ENCODE results near the gene CCDC92.

Gene CCDC92, protein sequence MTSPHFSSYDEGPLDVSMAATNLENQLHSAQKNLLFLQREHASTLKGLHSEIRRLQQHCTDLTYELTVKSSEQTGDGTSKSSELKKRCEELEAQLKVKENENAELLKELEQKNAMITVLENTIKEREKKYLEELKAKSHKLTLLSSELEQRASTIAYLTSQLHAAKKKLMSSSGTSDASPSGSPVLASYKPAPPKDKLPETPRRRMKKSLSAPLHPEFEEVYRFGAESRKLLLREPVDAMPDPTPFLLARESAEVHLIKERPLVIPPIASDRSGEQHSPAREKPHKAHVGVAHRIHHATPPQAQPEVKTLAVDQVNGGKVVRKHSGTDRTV

DNA sequence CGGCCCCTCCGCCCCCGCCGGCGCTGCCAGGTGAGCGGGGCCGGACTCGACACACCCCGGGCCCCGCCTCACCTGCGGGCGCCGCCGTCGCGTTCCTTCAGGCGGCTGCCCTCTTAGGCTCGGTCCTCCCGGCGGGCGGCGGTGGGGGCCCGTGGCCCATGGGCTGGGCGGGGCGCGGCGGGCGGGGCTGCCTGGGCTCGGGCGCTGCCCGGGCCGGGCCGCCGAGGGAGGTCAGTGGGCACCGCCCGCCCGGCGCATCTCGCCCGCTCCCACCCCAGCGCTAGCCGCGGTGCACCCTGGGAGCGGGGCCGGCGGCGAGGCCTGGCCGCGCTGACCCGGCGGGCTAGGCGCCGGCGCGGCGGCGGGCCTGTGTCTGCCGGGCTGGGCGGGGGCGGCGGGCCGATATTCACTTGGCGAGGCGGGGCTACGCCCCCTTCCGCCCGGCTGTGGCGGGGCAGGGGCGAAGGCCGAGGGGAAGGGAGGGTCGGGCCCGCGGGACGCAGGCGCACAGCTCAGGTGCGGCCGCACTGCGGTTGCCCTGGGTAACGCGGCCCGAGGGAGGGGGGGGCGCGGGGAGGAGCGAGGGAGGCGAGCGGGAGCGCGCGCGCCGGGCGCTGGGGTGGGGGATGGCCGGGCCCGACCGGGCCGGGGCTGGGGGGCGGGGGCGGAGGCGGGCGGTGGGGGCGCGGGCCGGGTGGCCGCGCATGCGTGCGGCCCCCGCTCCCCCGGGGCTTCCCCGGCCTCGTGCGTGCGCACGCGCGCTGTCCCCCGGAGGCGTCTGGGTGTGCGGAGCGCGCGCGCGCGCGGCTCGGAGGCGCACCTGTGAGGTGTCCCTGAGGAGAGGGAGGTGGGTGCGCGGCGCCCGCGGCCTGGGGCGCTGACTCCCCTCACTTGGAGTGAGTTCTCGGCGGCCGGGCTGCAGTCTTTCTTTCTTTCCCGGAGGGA, at the start of gene CCDC92, which contains the start of gene ZNF664:
CCDC92 (minus strand) TSS at position 375 of the 945 bp plus-strand sequence. CDS start 28,526 bp downstream, outside the sequence.
ZNF664 (plus strand) TSS at position 759 of the 945 bp plus-strand sequence. CDS start 38,930 bp downstream, outside the sequence.
- peak; percentile 94 for DNase-seq

DNA sequence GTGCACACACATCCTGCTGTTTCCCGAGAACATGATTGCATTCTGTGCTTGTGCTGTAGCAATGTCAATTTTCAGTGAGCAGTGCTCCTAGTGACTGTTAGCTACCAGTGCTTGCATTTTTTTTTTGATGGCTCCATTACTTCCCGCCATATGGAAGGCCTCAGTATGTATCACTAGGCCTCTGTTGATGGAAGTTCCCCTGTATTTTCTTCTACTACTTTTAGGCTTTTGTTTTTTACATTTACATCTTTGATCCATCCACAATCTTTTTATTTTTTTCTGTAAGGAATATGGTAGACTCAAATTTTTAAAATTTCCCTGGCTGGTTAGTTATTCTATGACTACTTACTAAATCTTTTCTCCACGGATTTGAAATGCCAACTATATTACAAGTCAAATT, 49.5 kb upstream of the CCDC92 start:
- DNase-seq = no peak

DNA sequence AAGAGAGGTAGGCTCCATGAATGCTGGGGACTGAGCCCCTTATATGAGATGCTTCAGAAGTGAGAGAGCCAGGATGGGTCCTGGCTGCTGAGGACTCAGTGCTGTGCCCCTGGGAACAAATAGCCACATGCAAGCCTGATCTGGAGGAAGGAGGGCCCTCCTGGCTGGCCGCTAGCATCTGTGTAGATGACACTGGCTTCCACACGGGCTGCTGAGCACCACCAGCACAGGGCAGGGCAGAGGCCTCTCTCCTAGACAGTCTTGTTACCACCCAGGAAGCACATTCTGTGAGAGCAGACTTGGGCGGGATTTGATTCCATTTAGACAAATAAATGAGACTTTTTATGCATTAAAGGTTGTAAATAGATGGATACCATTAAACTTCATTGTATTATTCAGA, 48.4 kb upstream of the CCDC92 start:
- DNase-seq = no peak

DNA sequence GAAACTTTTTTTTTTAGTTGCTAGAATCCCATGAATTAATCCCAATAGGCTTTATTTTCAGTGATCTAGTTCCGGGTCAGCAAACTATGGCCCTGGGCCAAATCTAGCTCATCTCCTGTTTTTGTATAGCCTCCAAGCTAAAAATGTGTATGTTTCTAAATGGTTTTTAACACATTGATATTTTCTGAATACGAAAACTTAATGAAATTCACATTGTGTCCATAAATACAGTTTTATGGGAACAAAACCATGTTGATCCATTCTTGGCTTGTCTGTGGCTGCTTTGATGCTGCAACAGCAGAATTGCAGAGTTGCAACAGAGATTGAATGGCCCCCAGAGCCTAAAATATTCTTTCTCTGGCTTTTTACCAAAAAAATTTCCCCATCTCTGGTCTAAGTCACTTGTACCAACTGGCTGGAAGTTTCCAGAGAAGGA, 47.9 kb upstream of the CCDC92 start:
- DNase-seq = no peak

DNA sequence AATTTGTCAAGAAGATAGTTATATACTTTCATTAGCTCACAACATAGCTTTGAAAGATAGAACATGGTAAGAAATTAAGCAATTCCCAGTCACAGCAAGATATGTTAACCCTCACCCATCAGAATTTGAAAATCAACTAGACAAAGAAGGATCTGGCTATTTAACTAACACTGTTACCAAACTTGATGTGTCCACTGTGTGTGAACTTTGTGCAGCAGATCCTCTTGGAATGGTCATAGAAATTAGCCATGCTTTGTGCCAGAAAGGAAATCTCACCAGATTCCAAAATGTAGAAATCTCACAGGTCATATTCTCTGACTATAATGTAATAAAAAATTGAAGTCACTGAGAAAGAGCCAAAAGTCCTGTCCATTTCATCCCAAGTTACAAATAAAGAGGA, 46.5 kb upstream of the CCDC92 start:
- DNase-seq = no peak

DNA sequence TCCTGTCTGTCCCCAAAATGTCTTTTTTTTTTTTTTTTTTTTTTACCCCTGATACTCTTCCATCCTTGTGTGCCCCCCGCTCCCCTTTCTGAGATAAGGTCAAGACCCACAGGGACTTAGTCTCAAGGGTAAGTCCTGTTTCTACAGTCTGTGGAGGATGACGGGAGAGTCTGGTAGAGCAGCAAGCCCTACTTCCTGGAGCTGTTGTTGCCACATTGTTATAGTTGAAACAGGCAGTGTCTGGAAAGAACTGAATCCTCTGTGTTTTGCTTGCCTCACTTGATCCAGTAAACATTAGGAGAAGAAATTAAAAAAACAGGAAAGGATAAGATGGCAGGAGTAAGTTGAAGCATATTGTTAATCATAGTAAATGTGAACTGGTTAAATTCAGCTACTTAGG, 45.9 kb upstream of the CCDC92 start:
- no peak for DNase-seq

DNA sequence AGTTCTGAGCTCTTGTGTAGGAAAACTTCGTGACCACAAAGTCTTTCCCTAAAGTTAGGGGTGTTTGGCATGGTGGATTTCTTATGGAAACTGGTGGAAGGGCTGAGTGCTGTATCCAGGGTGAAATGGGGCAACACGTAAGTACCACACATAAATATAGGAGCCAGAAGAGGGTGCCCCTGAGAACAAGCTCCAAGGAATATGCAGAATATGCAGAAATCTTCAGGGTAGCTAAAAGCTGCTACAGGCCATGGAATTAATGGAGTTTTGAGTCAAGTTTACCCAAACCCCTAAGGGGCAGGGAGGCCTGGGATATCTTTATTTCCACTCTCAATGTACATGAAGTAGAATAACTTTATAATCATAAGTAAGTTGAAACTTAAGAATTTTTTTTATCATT, 44.4 kb upstream of the CCDC92 start:
- DNase-seq = no peak

DNA sequence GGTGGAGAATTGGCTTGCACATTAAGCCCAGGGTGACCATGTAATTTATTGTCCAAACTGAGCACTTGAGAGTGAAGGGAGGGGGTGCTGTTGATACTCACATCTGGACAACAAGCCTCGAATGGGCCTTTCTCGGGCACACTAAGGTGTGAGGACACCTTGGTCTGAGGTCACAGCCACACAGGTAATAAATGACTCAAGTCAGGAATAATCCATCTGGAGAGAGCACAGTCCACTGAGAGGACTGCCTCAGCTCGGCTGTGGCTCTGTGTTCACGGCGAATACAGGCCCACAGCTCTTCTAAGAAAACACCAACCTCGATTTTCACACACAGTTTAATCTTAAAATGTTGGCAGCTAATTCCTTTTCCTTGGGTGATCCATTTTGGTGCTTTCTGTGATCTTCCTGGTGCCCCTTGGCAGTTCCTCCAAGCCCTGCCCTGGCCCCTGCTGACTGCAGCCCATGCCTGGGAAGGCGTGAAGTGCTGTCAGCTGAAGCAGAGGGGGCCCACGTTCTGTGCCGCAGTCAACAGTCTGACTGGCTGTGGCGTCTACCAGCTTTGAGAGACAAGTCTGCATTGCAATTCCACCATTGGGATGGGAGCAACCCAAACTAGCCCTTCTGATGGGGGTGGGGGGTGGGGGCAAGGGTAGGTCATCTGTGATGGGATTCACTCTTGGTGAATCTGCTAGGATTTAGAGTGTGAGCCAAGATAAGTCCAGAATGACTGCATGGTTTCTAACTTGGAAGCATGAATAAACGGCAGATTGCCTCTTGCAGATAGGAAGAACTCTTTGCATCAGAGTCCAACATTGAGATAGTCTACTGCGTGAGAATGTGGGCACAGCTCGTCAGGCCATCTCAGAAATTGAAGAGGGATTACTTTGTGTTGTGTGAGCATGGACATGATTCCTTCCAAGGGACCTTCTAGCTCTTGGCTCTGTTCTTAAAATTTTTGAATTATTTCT, 43.1 kb upstream of the CCDC92 start:
- DNase-seq = no peak

DNA sequence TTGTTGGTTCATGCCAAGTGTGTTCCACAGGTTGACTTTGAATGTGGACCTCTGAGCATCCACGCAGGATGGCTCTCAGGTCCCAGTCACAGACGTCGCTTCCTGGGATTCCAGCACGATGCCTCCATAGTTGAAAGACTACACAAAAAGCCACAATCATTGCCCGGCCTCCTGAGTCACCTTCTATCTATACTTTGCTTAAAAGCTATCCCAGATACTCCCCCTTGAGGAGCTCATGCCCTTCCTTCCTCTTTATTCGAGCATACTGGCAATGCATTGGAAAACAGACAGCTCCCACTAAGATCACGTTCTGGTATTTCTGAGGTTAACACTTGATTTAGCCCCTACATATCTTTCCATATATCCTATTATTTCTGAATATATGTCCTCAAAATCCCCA, 40.4 kb upstream of the CCDC92 start:
- no peak for DNase-seq

DNA sequence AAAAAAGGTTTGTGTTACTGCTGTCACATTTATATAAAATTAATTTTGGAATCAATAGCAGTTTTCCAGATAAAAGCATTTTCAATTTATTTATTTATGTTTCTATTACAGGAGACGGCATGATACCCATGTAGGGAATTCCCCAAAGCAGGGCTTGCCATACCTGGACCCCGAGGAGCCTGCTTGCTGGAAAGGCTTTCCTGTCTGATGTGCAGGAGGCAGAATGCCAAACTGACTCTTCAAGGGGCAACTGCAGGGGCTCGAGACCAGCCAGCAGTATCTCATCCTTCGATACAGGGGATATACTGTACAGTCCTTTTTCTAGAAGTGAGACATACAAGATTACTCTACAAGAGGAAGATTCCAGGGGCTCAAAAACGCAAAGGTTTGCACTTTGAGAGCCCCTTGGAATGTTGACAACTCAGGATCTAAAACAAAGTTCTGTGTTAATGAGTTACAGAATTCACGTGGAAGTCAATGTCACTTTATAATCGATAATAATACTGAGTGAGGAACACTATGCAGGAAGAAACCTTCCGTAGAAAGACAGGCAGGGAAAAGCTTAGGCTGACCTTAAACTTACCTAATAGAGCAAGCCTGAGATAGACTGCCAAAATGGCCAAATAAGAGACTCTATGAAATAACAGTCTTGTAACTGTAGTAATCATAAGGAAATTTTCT, 38.9 kb upstream of the CCDC92 start:
- DNase-seq = no peak

DNA sequence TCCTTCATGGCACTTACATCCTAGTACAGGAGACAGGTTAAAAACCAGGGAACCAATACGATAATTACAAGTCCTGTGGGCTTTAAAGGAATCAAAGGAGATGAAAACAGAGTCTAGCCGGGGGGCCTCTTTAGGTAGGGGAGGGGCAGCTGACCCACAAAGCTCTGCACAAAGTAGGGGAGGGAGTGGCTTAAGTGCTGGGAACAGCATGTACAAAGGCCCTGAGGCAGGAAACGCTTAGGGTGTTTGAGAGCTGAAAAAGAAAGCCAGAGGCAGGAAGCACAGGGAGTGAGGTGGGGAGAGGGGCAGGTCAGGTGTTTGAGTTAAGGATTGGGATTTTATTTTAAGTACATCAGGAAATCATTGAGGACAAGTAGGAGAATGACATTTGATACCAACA, 38.1 kb upstream of the CCDC92 start:
- DNase-seq = no peak

DNA sequence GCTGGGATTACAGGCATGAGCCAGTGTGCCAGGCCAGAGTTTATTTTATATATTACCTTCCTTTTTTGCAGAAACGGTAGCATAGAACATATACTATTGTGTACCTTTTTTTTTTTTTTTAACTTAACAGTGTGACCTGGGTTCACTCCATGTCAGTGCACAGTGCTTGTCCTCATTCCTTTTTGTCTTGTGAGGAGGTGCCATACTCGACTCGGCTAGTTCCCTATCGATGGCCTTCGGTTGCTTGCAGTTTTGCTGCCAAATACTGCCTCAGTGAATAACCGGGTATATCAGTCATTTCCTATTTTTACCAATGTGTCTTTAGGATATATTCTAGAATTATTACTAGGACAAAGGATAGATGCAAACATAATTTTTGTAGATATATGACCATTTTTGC, 37.1 kb upstream of the CCDC92 start:
- no peak for DNase-seq

DNA sequence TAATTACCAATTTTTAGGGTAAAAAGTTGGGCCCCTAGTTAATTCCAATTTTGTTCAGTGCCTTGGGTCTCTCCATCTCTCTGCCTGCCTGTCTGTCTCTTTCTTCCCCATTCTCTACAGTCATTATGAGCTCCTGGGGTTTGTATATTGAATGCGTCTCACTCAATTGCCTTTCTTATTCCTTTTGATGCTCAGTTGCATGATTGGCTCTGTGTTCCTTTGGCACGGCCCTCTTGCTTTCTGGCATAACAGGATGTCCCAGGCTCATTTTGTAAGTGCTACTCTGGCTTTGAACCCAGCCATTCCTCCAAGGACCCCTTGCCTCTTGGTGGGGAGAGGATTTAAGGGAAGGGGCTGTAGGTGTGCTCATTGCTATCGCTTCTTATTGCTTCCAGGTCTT, 36.0 kb upstream of the CCDC92 start:
- DNase-seq = no peak

DNA sequence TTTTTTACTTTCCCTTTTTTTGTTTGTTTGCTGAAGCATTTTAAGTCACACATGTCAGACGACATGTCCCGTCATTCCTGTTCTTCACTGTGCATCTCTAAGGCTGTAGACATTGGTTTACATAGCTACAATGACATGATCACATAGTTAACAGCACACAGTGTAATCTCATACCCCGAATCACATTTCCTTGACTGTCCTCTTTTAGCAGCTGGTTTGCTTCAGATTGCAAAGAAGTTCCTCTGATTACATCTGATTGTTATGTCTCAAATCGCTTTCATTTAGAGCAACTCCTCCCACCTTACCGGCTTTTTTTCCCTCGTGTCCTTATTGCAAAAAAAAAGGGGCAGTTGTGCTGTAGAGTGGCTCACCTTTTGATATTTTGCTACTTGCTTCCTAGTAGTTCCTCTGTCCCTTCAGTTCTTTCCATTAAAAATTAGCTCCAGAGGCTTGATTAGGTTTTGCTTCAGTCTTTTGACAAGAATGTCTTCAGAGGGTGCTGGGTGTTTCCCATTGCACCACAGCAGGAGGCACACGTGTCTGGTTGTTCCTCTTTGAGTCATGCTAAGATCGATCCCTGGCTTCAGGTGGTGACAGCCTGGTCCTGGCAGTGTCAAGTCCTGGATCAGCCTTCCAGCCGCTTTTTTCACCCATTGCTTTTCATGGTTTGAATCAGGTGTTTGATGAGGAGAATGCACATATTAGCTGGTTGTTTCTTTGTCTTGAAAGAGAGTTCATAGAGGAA, 35.4 kb upstream of the CCDC92 start:
- no peak for DNase-seq

DNA sequence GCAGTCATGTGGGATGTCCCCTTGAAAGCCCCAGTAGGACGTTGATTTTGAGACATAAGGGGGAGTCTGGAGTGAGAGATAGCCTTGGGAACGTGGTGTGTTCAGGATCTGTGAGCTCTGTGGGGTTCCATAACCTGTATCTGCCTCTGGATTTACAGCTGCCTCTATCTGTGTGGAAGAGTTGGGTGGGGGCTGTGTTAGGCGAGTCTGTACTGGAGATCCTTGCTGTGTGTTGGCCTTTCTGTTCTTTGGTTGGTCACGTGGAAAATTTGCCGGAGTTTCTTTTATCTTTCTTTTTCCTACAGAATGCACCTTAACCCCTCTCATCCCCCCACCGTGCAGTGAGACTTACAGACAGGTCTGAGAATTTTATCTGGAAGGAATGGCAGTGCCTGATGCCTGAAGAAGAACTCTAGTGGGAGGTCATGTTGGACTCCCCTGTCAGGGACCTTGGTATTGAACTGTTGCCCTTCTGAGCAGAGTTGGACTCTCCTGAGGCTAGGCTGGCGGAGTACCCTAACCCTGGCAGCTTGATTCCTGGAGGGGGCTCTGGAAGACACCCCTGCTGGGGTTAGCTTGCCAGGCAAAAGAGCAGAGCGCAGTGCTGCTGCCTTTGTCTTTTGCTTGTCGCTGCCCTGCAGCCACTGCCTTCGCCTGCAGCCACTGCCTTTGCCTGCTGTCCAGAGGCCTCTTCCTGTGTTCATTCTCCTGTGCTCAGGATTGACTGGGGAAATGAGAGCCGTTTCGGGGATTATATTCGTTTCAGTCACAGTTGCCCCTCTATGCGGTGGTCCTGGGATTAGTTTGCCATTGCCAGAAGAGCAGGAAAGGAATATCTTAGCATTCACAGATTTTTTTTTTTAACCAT, 34.4 kb upstream of the CCDC92 start:
- no peak for DNase-seq

DNA sequence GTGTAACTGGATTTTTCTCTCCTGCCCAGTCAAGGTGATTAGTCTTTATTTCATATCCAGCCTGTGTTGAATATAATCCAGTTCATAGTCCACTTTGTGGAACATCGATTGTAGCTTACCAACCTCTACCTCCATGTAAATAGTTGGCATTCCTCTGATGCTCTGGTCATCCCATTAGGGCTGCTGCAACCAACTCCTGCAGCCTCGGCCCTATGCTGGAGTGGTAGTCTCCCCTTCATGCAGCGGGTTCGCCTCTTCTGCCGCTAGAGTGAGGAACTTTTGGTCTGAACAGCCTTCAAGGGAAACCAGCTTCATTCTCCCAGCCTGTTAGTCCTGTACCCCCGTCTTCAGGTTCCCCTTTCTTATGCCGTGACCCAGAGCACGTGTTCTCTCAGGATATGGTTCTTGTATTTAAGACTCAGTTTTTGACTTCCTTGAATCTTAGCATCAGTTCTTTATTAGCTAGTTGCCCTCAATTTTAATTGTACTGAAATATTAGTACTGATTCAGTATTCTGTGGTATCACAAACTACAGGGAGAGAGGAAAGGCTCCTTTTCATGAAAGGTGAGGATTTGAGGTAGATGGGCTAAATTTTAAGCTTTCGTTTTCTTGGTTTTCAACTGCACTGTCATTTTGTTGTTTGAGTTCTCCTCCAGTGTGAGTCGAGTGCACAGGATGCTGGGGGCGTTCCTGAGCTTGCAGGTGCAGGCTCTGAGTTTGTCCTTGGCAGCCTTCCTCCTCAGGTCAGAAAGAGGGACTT, 33.6 kb upstream of the CCDC92 start:
- peak; percentile 5 for DNase-seq

DNA sequence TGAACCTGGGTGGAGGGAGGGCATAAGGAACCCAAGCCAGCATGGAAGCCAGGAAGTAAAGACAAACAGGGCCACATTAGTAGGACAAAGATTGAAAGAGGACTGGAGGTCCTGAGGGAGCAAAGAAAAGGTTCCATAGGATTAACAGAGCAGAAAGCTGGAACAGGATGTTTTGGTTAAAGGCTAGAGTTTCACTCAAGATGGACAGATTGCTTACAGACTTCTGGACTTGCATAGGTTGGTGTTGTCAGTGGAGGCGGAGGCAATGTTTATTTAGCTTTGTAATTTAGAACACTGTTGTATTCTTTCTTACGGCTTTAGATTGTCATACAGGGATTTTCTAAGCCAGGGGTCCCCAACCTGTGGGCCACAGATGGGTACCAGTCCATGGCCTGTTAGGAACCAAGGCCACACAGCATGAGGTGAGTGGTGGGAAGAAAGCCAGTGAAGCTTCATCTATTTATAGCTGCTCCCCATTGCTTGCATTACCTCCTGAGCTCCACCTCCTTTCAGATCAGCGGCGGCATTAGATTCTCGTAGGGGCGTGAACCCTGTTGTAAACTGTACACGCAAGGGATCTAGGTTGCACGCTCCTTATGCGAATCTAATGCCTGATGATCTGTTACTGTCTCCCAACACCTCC, 31.7 kb upstream of the CCDC92 start:
- no peak for DNase-seq

DNA sequence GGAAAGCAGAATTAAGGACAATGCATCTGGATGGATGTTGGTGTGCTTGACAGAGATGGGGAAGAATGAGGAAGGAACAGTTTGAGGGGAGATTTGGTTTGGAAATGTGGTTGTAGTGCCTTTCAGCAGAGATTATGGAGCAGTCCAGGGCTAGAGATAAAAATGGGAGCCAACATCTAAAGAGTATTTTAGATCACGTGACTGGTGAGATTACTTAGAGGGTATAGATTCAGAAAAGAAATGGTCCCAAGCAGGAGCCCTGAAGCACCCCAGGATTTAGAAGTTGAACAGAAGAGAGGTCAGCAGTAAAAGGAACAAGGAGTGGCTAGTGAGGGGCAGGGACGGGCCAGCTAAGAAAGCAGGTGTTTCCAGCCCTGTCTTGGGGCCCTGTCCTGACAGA, 30.0 kb upstream of the CCDC92 start:
- DNase-seq = no peak

All from CD4-positive, alpha-beta T cell treated with Interferon gamma for 1 hour (primary cell).